OCI-LY1 (cell line): Measurements from ENCODE around the gene ST8SIA6.

Experiments
- H2AFZ ChIP-seq: fragments of 200-600 bp; sonication (generic), shearing (Covaris generic); 2 replicates; pipeline ENCODE4 v1.6.0; 2014; ENCODE audit warnings: antibody characterized with exemption, mild to moderate bottlenecking, low read length
- H3F3A ChIP-seq: fragments of 200-600 bp; sonication (generic), shearing (Covaris generic); 2 replicates; pipeline ENCODE4 v1.6.0; 2014; ENCODE audit warnings: mild to moderate bottlenecking, antibody characterized with exemption, low read length, moderate library complexity; ENCODE audit not compliant: insufficient read depth
- H3K27ac ChIP-seq: fragments of 200-600 bp; sonication (generic); 2 replicates; pipeline ENCODE4 v1.5.1; 2014; ENCODE audit warnings: low read length, mixed run types, mild to moderate bottlenecking, low read depth; ENCODE audit not compliant: poor library complexity, severe bottlenecking
- H3K27me3 ChIP-seq: fragments of 200-600 bp; sonication (generic); 2 replicates; pipeline ENCODE4 v1.6.0; 2014; ENCODE audit warnings: antibody characterized with exemption, mild to moderate bottlenecking, low read length, moderate library complexity; ENCODE audit not compliant: insufficient read depth
- H3K36me3 ChIP-seq: fragments of 200-600 bp; sonication (generic); 2 replicates; pipeline ENCODE4 v1.6.1; 2014; ENCODE audit warnings: mild to moderate bottlenecking, antibody characterized with exemption, low read length, moderate library complexity, mixed read lengths; ENCODE audit not compliant: insufficient read depth
- H3K4me1 ChIP-seq: fragments of 200-600 bp; sonication (generic); 2 replicates; pipeline ENCODE4 v1.5.1; 2014; ENCODE audit warnings: mild to moderate bottlenecking, low read length, moderate library complexity; ENCODE audit not compliant: insufficient read depth, severe bottlenecking
- H3K4me2 ChIP-seq: fragments of 200-600 bp; sonication (generic), shearing (Covaris generic); 2 replicates; pipeline ENCODE4 v1.6.1; 2014; ENCODE audit warnings: low read length
- H3K4me3 ChIP-seq: fragments of 200-600 bp; sonication (generic); 2 replicates; pipeline ENCODE4 v1.5.1; 2014; ENCODE audit warnings: low read length, low read depth, mild to moderate bottlenecking, mixed read lengths; ENCODE audit not compliant: poor library complexity, severe bottlenecking
- H3K79me2 ChIP-seq: fragments of 200-600 bp; shearing (Covaris generic); 2 replicates; pipeline ENCODE4 v1.6.1; 2016; ENCODE audit warnings: mixed run types, low read length, mixed read lengths; ENCODE audit not compliant: insufficient read depth
- H3K9ac ChIP-seq: fragments of 200-600 bp; sonication (generic), shearing (Covaris generic); 2 replicates; pipeline ENCODE4 v1.6.1; 2014; ENCODE audit warnings: mild to moderate bottlenecking, low read length, mixed read lengths
- H3K9me2 ChIP-seq: fragments of 200-600 bp; sonication (generic), shearing (Covaris generic); 2 replicates; pipeline ENCODE4 v1.6.1; 2014; ENCODE audit warnings: low read depth, mild to moderate bottlenecking, low read length, mixed read lengths
- H3K9me3 ChIP-seq: fragments of 200-600 bp; shearing (Covaris generic); 2 replicates; pipeline ENCODE4 v1.6.1; 2014; ENCODE audit warnings: low read length, mixed read lengths
- H4K20me1 ChIP-seq: fragments of 200-600 bp; sonication (generic), shearing (Covaris generic); 2 replicates; pipeline ENCODE4 v1.6.0; 2016; ENCODE audit warnings: mild to moderate bottlenecking, low read length; ENCODE audit not compliant: insufficient read depth
- EZH2 ChIP-seq: fragments of 200-600 bp; sonication (generic), shearing (Covaris generic); IDR thresholded peaks from 2 replicates; pipeline ENCODE4 v1.8.0; 2017; ENCODE audit warnings: borderline replicate concordance, mixed run types, mild to moderate bottlenecking, antibody characterized with exemption, low read length, moderate library complexity, mixed read lengths
- TF ChIP-seq, protein P1 (sequence below): fragments of 200-600 bp; sonication (generic), shearing (Covaris generic); IDR thresholded peaks from 2 replicates; pipeline ENCODE4 v1.5.1; 2017; ENCODE audit warnings: mild to moderate bottlenecking, antibody characterized with exemption, low read length, moderate library complexity, mixed read lengths

ST8SIA6 gene

DNA sequence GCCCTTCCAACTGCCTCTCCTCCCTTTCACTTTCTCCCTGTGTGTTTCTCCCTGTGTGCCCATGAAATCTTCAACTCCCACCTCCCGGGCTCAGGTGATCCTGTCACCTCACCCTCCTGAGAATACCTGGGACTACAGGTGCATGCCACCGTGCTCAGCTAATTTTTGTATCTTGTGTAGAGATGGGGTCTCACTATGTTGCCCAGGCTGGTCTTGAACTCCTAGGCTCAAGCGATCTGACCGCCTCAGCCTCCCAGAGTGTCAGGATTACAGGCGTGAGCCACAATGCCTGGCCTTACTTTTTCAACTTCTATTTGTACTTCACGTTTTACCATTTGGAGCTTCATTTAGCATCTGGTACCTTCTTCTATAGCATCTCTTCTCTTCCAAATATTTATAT lies 24.9 kb downstream of the ST8SIA6 start:
- no peaks in the 10 kb centered on the region for H3K9me2 ChIP-seq
- H4K20me1 ChIP-seq: no peaks in the 10 kb centered on the region
- no peaks in the 10 kb centered on the region for H3K36me3 ChIP-seq
- H3K27ac ChIP-seq: no peak overlapping the region
- no peak for TF ChIP-seq EZH2
- TF ChIP-seq, protein P1, sequence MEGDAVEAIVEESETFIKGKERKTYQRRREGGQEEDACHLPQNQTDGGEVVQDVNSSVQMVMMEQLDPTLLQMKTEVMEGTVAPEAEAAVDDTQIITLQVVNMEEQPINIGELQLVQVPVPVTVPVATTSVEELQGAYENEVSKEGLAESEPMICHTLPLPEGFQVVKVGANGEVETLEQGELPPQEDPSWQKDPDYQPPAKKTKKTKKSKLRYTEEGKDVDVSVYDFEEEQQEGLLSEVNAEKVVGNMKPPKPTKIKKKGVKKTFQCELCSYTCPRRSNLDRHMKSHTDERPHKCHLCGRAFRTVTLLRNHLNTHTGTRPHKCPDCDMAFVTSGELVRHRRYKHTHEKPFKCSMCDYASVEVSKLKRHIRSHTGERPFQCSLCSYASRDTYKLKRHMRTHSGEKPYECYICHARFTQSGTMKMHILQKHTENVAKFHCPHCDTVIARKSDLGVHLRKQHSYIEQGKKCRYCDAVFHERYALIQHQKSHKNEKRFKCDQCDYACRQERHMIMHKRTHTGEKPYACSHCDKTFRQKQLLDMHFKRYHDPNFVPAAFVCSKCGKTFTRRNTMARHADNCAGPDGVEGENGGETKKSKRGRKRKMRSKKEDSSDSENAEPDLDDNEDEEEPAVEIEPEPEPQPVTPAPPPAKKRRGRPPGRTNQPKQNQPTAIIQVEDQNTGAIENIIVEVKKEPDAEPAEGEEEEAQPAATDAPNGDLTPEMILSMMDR: no peak
- no peak overlapping the region for H3K4me3 ChIP-seq
- no peak overlapping the region for H2AFZ ChIP-seq
- no peaks in the 10 kb centered on the region for H3K79me2 ChIP-seq
- no peaks in the 10 kb centered on the region for H3K4me1 ChIP-seq
- no peak overlapping the region for H3K9ac ChIP-seq
- no peaks in the 10 kb centered on the region for H3F3A ChIP-seq
- no peak overlapping the region for H3K4me2 ChIP-seq
- no peaks in the 10 kb centered on the region for H3K9me3 ChIP-seq
- H3K27me3 ChIP-seq: no peaks in the 10 kb centered on the region

DNA sequence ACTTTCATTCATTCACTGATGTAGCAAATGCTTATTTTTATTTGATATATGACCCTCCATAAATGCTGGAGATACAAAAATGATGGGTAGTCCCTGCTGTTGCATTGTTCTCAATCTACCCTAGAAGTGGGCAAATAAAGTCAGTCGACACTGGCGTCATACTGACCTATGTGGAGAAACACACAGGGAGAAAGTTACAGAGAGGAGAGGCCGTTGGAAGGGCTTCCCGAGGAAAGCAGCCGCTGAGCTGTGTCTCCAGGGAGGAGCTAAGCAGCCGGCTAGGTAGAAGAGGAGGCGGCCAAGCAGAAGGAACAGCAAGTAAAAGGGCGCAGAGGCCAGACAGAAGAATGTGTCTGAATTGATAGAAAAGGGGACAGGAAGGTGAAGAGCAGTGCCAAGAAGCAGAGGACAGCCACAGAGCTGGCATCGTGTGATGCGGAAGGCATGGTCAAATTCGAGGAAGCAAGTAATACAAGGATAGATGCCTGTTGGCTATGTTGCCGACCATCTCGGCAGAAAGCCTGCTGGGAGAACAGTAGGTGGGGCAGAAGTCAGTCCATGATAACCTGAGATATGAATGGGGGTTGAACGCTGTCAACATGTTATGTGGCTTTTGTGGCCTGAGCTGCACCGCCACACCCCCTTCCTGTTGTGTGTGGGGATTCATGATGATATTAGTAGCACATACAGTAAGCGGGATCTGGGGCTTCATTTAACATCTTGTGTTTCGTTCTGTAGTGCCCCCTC lies 25.9 kb downstream of the ST8SIA6 start:
- Histone ChIP-seq H2AFZ (no peak overlapping the region), H3K27ac (no peak overlapping the region), H3K9ac (no peak overlapping the region), H3K9me2 (no peaks in the 10 kb centered on the region), H3K79me2 (no peaks in the 10 kb centered on the region), H3K36me3 (no peaks in the 10 kb centered on the region), H3K4me3 (no peak overlapping the region), H3K4me2 (no peak overlapping the region), H4K20me1 (no peaks in the 10 kb centered on the region), H3K4me1 (no peaks in the 10 kb centered on the region), H3K27me3 (no peaks in the 10 kb centered on the region), H3F3A (no peaks in the 10 kb centered on the region), H3K9me3 (no peaks in the 10 kb centered on the region)
- TF ChIP-seq, protein P1: no peak
- TF ChIP-seq EZH2: no peak

DNA sequence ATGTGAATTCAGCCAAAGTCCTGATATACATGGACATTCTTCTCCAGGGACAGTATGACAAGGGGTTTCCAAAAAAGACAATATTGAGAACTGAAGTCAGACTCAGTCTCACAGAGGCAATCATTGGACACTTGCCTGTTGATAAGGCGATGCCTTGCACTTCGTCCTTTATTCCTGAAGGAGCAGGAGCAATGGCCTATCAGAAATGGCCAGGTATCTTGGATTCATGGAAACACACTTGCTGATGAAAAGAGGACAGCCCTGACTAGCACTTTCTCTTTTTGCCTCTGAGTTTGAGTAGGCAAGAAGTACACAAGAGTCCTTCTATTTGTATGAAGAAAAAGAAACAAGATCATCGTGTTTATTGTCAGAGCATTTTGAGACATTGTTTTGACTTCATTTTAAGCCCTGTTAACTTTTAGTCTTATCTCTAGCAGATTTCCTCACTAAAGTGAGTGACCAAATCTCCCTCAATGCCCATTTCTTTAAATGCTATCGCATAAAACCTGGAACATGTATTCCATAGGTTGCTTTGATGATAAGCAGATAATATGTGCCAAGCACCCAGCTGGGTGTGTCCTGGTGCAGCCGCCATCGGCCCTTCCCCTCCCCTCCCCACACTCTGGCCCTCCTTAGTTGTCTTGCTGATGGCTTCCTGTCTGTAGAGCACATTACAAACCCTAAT lies 26.6 kb downstream of the ST8SIA6 start:
- Histone ChIP-seq H3K9me3 (no peaks in the 10 kb centered on the region), H3K4me3 (no peak overlapping the region), H3F3A (no peaks in the 10 kb centered on the region), H3K36me3 (no peaks in the 10 kb centered on the region), H3K9ac (no peak overlapping the region), H3K27ac (no peak overlapping the region), H3K79me2 (no peaks in the 10 kb centered on the region), H3K4me1 (no peaks in the 10 kb centered on the region), H3K9me2 (no peaks in the 10 kb centered on the region), H2AFZ (no peak overlapping the region), H4K20me1 (no peaks in the 10 kb centered on the region), H3K27me3 (no peaks in the 10 kb centered on the region), H3K4me2 (no peak overlapping the region)
- TF ChIP-seq, protein P1: no peak
- no peak for TF ChIP-seq EZH2
